Adrenal gland (tissue), 12 donors: Measurements from ENCODE around the gene RAB3B. TPM values are rescaled to one million over a fixed set of nuclear protein-coding genes. Genes with fewer than 3 reads are reported as not detected.

Source experiments
- DNase-seq, 7 donors: peaks; one replicate each; pipeline ENCODE4 v3.0.0-alpha.2; 2019 to 2020
- H3K27ac ChIP-seq, 5 donors: fragments of 200-600 bp; sonication (generic) in 4 of 5; 1 replicate in 3 of 5; 2 replicates in 2 of 5; pipeline versions ENCODE4 v1.5.1 to v1.8.0; 2016 to 2020; ENCODE audit warnings: mild to moderate bottlenecking in 1 of 5
- H3K27me3 ChIP-seq: fragments of 200-600 bp; 2 replicates; pipeline ENCODE4 v1.8.0; 2021
- H3K36me3 ChIP-seq, 2 donors: fragments of 200-600 bp; replicated peaks in 1 of 2; 1 replicate in 1 of 2; 2 replicates in 1 of 2; pipeline versions ENCODE4 v1.5.1 to v1.8.0; 2018 to 2022
- H3K4me1 ChIP-seq, 2 donors: fragments of 200-600 bp; replicated peaks in 1 of 2; 1 replicate in 1 of 2; 2 replicates in 1 of 2; pipeline versions ENCODE4 v1.5.1 to v1.8.0; 2018 to 2021
- H3K4me3 ChIP-seq, 4 donors: fragments of 200-600 bp; sonication (generic) in 3 of 4; one replicate each; pipeline ENCODE4 v1.5.1; 2016 to 2018
- H3K9me3 ChIP-seq, 3 donors: fragments of 200-600 bp; sonication (generic) in 1 of 3; replicated peaks in 1 of 3; 1 replicate in 2 of 3; 2 replicates in 1 of 3; pipeline versions ENCODE4 v1.5.1 to v1.8.0; 2016 to 2021
- CTCF ChIP-seq, 6 experiments: fragments of 450-650 bp in 4 of 6; fragments of 200-600 bp in 2 of 6; sonication (generic) in 1 of 6; IDR thresholded peaks; 1 replicate in 5 of 6; 2 replicates in 1 of 6; pipeline versions ENCODE4 v1.5.1 to v1.8.0; 2016 to 2021; ENCODE audit warnings: antibody characterized with exemption in 6 of 6, mild to moderate bottlenecking in 2 of 6, moderate library complexity in 1 of 6
- POLR2A ChIP-seq, 2 donors: fragments of 450-650 bp; IDR thresholded peaks; one replicate each; pipeline ENCODE4 v1.6.1; 2017; ENCODE audit warnings: antibody characterized with exemption in 2 of 2, mild to moderate bottlenecking in 2 of 2, moderate library complexity in 1 of 2
- WGBS, 4 donors: extraction: QIAGEN DNeasy Blood & Tissue Kit in 2 of 4; methylation state at CpG; one replicate each; pipeline versions ENCODE4 v1.1.5 to v1.1.7; 2013 to 2017; 5-methylcytosine and 5-hydroxymethylcytosine counted together
- intact Hi-C, 2 donors: fragments of 100-400 bp; cut with DNase I; formaldehyde crosslinking; loops; one replicate each; pipeline versions ENCODE4 v1.14.1 to v1.15.0; 2022 to 2023
- polyA plus RNA-seq, 3 donors: library from polyadenylated mRNA; stranded (reverse); fragments of 200-250 nt in 2 of 3; fragments of 350-450 nt in 1 of 3; fragmentation: Illumina TruSeq in 1 of 3; extraction: RNeasy Lipid Tissue Mini Kit (QIAGEN cat#74804) in 1 of 3; gene quantifications; one replicate each; pipeline ENCODE4 v1.2.3, GENCODE V29; 2013 to 2014
- total RNA-seq, 9 donors: library from RNA; depleted of rRNA in 4 of 9; stranded (reverse); fragments of >200 nt in 4 of 9; fragments of 120-200 nt in 1 of 9; fragmentation: NEBNext Ultra II Directional in 1 of 9; extraction: Animal tissue kit (Norgen Biotek cat#: 25700) in 1 of 9; gene quantifications; one replicate each; pipeline versions ENCODE4 v1.1.0 to v1.2.4, GENCODE V29; 2013 to 2023
- donor health status: healthy with polysubstance abuse.
- donor health status: Bipolar disorder and iron deficiency.
- donor health status: DM: yes; HTN: yes; CAD: no.
- donor health status: DM: no; HTN: no; CAD: no.
- donor health status: DM: no; HTN: no; CAD: no.
- donor health status: DM: yes; HTN: yes; CAD: no.

The RAB3B gene
- total and polyA plus RNA-seq, 12 donors: 0.20 to 9.2 (median 2.1) TPM

DNA sequence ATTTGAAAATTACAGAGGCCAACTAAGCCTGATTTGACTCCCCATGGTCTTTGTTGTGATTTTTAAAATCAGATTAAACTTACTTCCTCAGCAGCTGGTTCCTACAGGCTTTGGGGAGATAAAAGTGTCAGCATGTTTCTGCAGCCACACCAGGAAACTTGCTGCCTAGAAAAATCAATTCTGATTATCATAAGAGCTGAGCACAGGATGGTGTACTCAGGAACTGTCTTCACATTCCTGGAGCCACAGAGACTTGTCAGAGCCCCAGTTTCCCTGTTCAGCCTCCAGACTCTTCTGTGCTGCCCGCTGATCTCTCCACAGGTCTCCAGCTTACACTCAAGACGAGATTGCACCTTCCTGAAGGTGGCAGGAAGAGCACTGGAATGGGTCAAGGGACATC, 23.9 kb downstream of the RAB3B start:
- DNase-seq: no peak
- H3K9me3 ChIP-seq: no peaks in the 10 kb centered on the region
- TF ChIP-seq CTCF (IDR thresholded peaks at IDR 0.05) (no peak), POLR2A (IDR thresholded peaks at IDR 0.05) (no peak)
- H3K36me3 ChIP-seq: no peaks in the 10 kb centered on the region
- H3K27ac ChIP-seq: no peak overlapping the region
- peaks cover 0 to 8% of the 10 kb centered on the region in 2 donors for H3K4me1 ChIP-seq
- intact Hi-C loops: no loop called here
- no peaks in the 10 kb centered on the region for H3K27me3 ChIP-seq
- WGBS, 4 donors: 80 to 99% (median 92%) methylated on average over 1 to 2 of the region's 2 CpGs
- H3K4me3 ChIP-seq: no peak overlapping the region

DNA sequence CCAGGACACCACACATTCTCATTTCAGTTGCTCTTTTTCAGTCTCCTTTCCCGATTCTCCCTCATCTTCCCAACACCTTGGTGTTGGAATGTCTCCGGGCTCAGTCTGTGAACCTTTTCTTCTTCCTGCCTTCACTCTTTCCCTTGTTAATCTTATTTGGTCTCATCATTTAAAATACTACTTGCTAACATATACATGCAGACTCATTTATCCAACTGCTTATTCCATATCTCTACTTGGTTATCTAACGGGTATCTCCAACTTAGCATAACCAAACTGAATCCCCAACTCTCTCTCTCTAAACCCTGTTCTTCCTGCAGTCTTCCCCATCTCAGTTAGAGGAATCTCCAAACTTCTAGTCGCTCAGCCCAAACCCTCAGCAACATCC, 26.2 kb downstream of the RAB3B start:
- H3K4me3 ChIP-seq: no peak overlapping the region
- 85 to 93% (median 88%) methylated on average over 4 of the region's 4 CpGs for WGBS, 4 donors
- TF ChIP-seq CTCF (IDR thresholded peaks at IDR 0.05): no peak
- no peak for TF ChIP-seq POLR2A (IDR thresholded peaks at IDR 0.05)
- peaks cover 0 to 8% of the 10 kb centered on the region in 2 donors for H3K4me1 ChIP-seq
- H3K27ac ChIP-seq: no peak overlapping the region
- no peak for DNase-seq
- no peaks in the 10 kb centered on the region for H3K27me3 ChIP-seq
- H3K9me3 ChIP-seq: no peaks in the 10 kb centered on the region
- intact Hi-C loops: no loop called here
- H3K36me3 ChIP-seq: no peaks in the 10 kb centered on the region

GRCh38 chr1:51963592-51964308, 26.8 kb downstream of the RAB3B start:
- no peak for TF ChIP-seq POLR2A (IDR thresholded peaks at IDR 0.05)
- no peak for TF ChIP-seq CTCF (IDR thresholded peaks at IDR 0.05)
- 57 to 66% (median 61%) methylated on average over 4 of the region's 4 CpGs for WGBS, 4 donors
- H3K27ac ChIP-seq: no peak overlapping the region
- H3K36me3 ChIP-seq: no peaks in the 10 kb centered on the region
- no peak for DNase-seq
- H3K9me3 ChIP-seq: no peaks in the 10 kb centered on the region
- H3K4me3 ChIP-seq: no peak overlapping the region
- H3K27me3 ChIP-seq: no peaks in the 10 kb centered on the region
- intact Hi-C loops: no loop called here
- H3K4me1 ChIP-seq: peaks cover 0 to 4% of the 10 kb centered on the region in 2 donors

DNA sequence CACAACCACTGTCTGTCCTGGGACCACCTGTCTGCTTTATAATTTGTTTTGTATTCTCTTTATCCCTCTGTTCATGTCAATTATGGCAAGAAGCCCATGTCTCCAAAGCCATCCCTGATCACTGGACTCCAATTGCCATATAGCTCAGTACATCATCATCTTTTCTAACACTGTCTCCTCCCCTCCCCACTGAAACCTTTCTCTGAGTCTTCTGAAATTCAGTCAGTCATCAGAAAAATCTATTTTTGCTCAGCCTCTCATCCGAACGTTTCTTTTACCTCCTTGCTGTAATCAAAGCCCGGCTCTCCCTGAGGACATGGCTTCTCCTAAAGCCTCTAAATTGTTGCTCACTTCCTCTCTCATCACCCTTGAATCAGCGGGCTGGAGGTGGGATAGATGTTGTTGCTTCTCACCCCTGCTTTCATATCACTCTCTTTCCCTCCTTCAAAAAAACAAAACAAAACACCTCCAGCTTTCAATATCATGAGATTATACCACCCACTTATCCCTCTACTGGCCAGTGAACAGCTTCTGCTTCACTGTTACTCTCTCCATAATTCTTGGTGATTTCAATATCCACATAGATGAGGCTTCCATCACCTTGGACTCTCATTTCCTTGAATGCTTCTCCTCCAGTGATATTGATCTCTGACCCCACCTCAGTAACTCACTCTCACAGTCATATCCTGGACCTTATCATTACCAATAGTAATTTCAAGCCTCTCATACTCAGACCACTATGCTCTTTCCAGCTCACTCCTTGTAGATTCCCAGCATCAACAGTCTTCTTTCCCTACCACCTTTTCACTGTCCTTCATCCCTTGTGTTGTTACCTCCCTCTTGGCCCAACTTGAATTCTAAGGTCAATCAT, 27.8 kb downstream of the RAB3B start:
- Histone ChIP-seq H3K27me3 (no peaks in the 10 kb centered on the region), H3K9me3 (no peaks in the 10 kb centered on the region), H3K4me3 (no peak overlapping the region), H3K27ac (no peak overlapping the region), H3K36me3 (no peaks in the 10 kb centered on the region), H3K4me1 (no peaks in the 10 kb centered on the region)
- intact Hi-C loops: no loop called here
- no peak for DNase-seq
- TF ChIP-seq CTCF (IDR thresholded peaks at IDR 0.05) (no peak), POLR2A (IDR thresholded peaks at IDR 0.05) (no peak)
- 67 to 76% (median 71%) methylated on average over 4 of the region's 4 CpGs for WGBS, 4 donors
